ENCODE results near the gene SUCNR1. TPM values are rescaled to one million over a fixed set of nuclear protein-coding genes. Genes with fewer than 3 reads are reported as not detected.

Gene SUCNR1
- total and polyA plus RNA-seq, 2 of the 4 experiments (the other 2 are of a cell fraction): not detected

- Histone ChIP-seq H3K4me2 (ENCODE audit: low read depth, low read length) (no peak overlapping the region), H2AK5ac (ENCODE audit: low read depth, low read length) (no peak overlapping the region), H4K5ac (ENCODE audit: low read depth, low read length) (no peak overlapping the region), H2AFZ (replicated peaks; ENCODE audit: low read length, poor library complexity) (no peak overlapping the region), H2BK15ac (ENCODE audit: low read depth, low read length) (no peak overlapping the region), H3K79me1 (ENCODE audit: low read depth in 1 of 2, low read length in 2 of 2) (no peaks in the 10 kb centered on the region), H3K14ac (replicated peaks; ENCODE audit: low read depth, low read length) (no peak overlapping the region), H2BK20ac (ENCODE audit: low read depth, low read length) (no peak overlapping the region), H3K4me1 (ENCODE audit: control insufficient read depth, insufficient read depth, low read length) (peaks cover 28% of the 10 kb centered on the region), H4K8ac (ENCODE audit: low read depth in 2 of 2, low read length in 2 of 2) (no peak overlapping the region), H3K9ac (ENCODE audit: low read depth, low read length) (no peak overlapping the region), H3K18ac (ENCODE audit: low read depth, low read length) (no peak overlapping the region), H2BK5ac (ENCODE audit: low read depth, low read length, poor library complexity, severe bottlenecking) (no peak overlapping the region), H3K27me3 (ENCODE audit: control insufficient read depth, insufficient read depth, low read length) (no peaks in the 10 kb centered on the region), H4K91ac (ENCODE audit: insufficient read depth, low read depth, low read length) (no peak overlapping the region), H3K9me1 (ENCODE audit: insufficient read depth, low read length) (peaks cover 13% of the 10 kb centered on the region; the same call in 1 of the 2 replicates), H3K36me3 (ENCODE audit: control insufficient read depth, insufficient read depth, low read length) (no peaks in the 10 kb centered on the region), H2BK120ac (ENCODE audit: low read depth, low read length) (no peak overlapping the region), H2AK9ac (replicated peaks; ENCODE audit: low read depth, low read length, poor library complexity) (no peak overlapping the region), H3K4ac (ENCODE audit: low read depth, low read length) (no peak overlapping the region), H3K56ac (ENCODE audit: extremely low read depth, insufficient read depth, low read length) (no peak overlapping the region), H4K20me1 (ENCODE audit: insufficient read depth, low read length) (no peaks in the 10 kb centered on the region), H3K27ac (ENCODE audit: insufficient read depth, low read length) (no peak overlapping the region), H3K23ac (ENCODE audit: low read depth, low read length) (no peak overlapping the region), H3K4me3 (ENCODE audit: insufficient read depth, low read depth, low read length) (no peak overlapping the region), H3K9me3 (ENCODE audit: control insufficient read depth, insufficient read depth, low read length) (no peaks in the 10 kb centered on the region)
- in situ Hi-C loops (cut with MboI; ENCODE audit: low sequenced_read_pairs) (no loop called here), dilution Hi-C loops (cut with HindIII; ENCODE audit: low sequenced_read_pairs, unreplicated experiment) (no loop called here), intact Hi-C loops (cut with micrococcal nuclease) (no loop called here)
- BruUV-seq (replicated peaks): no TSS peak
- ATAC-seq (ENCODE audit: low read depth): no peak
- DNase-seq: no peak
- CTCF ChIA-PET: no interaction called here
- POLR2A ChIA-PET (ENCODE audit: unreplicated experiment): no interaction called here
- no CpG with 5 or more reads among the region's 2 CpGs for WGBS, 2 experiments (ENCODE audit: extremely low coverage in 2 of 2, insufficient read length in 1 of 2)
- TF ChIP-seq ELK1 (IDR thresholded peaks at IDR 0.05; ENCODE audit: borderline replicate concordance, low read depth, low read length) (no peak), NFE2L2 (IDR thresholded peaks at IDR 0.05; ENCODE audit: low read depth, low read length) (no peak), MAZ (IDR thresholded peaks at IDR 0.05; ENCODE audit: borderline replicate concordance, low read depth, low read length) (no peak), USF2 (IDR thresholded peaks at IDR 0.05; ENCODE audit: low read depth, low read length) (no peak), FOS (IDR thresholded peaks at IDR 0.05; ENCODE audit: low read depth, low read length) (no peak), RAD21 (IDR thresholded peaks at IDR 0.05; ENCODE audit: low read length) (no peak), SMC3 (IDR thresholded peaks at IDR 0.05; ENCODE audit: low read depth, low read length) (no peak), RCOR1 (IDR thresholded peaks at IDR 0.05; ENCODE audit: insufficient replicate concordance, low read length) (no peak), POLR2A (IDR thresholded peaks at IDR 0.05; ENCODE audit: low read depth, low read length) (no peak), MXI1 (IDR thresholded peaks at IDR 0.05; ENCODE audit: borderline replicate concordance, low read depth, low read length) (no peak), BHLHE40 (IDR thresholded peaks at IDR 0.05; ENCODE audit: low read depth, low read length) (no peak), CHD1 (IDR thresholded peaks at IDR 0.05; ENCODE audit: low read depth, low read length) (no peak), CEBPB (IDR thresholded peaks at IDR 0.05; ENCODE audit: low read depth, low read length) (no peak)
These were observed 32.2 kb downstream of the SUCNR1 start for GRCh38 chr3:151905647-151906046.

Measured in IMR-90 (cell line).